ENCODE data around the gene ANGPTL8.

ANGPTL8 gene

DNA sequence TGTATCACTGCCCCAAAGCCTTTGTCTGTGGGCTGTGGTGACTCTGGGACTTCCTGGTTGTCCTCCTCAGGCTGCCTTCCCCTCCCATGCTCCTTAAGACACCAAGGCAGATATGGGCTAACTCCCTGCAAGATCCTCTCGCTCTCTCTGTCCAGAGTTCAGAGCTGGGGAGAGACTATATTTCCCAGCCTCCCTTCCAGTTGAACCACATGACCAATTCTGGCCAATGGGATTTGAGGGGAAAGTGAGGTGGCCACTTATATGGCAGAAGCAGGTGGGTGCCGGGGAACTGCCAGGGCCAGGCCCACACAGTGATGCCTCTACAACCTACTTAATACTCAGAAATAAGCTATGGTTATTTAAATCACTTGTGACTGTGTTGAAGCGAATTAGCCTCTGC lies 16.2 kb upstream of the ANGPTL8 start:
- Histone ChIP-seq H3K27me3 (ENCODE audit: control insufficient read depth in 3 of 3, insufficient read depth in 3 of 3, low read depth in 1 of 3, low read length in 3 of 3) (no peaks in the 10 kb centered on the region), H2BK5ac (ENCODE audit: low read length) (no peak overlapping the region), H3K23ac (ENCODE audit: low read depth, low read length, poor library complexity) (no peak overlapping the region), H3K79me1 (ENCODE audit: low read depth, low read length) (no peaks in the 10 kb centered on the region), H4K8ac (ENCODE audit: low read depth, low read length) (no peak overlapping the region), H3K27ac (replicated peaks; ENCODE audit: low read length) (no peak overlapping the region), H2AK5ac (ENCODE audit: low read depth, low read length) (no peak overlapping the region), H2BK12ac (ENCODE audit: low read length) (no peak overlapping the region), H3K4me3 (ENCODE audit: low read length in 2 of 2) (no peak overlapping the region), H3K18ac (ENCODE audit: low read length) (no peak overlapping the region), H2BK15ac (ENCODE audit: low read length) (no peak overlapping the region), H3K14ac (ENCODE audit: low read length) (no peak overlapping the region), H3K4me1 (ENCODE audit: control insufficient read depth in 2 of 2, insufficient read depth in 1 of 2, low read depth in 1 of 2, low read length in 2 of 2) (no peaks in the 10 kb centered on the region), H2BK120ac (ENCODE audit: low read depth, low read length) (no peak overlapping the region), H4K91ac (ENCODE audit: low read depth, low read length, poor library complexity) (no peak overlapping the region), H3K4ac (ENCODE audit: low read length) (no peak overlapping the region), H2AFZ (ENCODE audit: low read length) (no peak overlapping the region), H3K4me2 (ENCODE audit: insufficient read depth, low read length, poor library complexity, severe bottlenecking) (no peak overlapping the region), H3K9me3 (replicated peaks in 1 of 2; ENCODE audit: control insufficient read depth in 2 of 2, insufficient read depth in 1 of 2, low read depth in 1 of 2, low read length in 2 of 2) (peaks cover 11 to 18% of the 10 kb centered on the region in 2 donors), H3K9ac (ENCODE audit: low read depth, low read length, poor library complexity) (no peak overlapping the region), H3K36me3 (replicated peaks in 1 of 2; ENCODE audit: control insufficient read depth in 2 of 2, insufficient read depth in 2 of 2, low read length in 2 of 2) (peaks cover 14 to 79% of the 10 kb centered on the region in 2 donors)
- no CpG with 5 or more reads among the region's 3 CpGs for WGBS, 2 donors (ENCODE audit: extremely low coverage in 2 of 2, insufficient read length in 2 of 2, insufficient replicate concordance in 1 of 2)
- no peak for DNase-seq (ENCODE audit: low spot score)

DNA sequence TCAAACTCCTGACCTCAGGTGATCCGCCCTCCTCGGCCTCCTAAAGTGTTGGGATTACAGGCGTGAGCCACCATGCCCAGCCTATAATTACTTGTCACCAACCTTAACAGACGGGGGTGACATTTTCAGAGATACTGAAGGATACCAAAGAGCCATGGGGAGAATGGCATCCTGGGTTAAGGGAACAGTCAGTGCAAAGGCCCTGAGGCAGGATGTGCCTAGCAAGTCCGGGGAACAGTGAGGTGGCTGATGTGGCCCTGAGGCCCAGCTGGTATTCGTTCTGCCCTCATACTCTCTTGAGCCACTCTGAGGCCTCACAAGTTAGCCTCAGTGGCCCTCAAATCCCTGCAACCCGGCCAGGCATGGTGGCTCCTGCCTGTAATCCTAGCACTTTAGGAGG lies 15.0 kb upstream of the ANGPTL8 start:
- Histone ChIP-seq H3K9me3 (replicated peaks in 1 of 2; ENCODE audit: control insufficient read depth in 2 of 2, insufficient read depth in 1 of 2, low read depth in 1 of 2, low read length in 2 of 2) (peaks cover 11 to 18% of the 10 kb centered on the region in 2 donors), H3K27me3 (ENCODE audit: control insufficient read depth in 3 of 3, insufficient read depth in 3 of 3, low read depth in 1 of 3, low read length in 3 of 3) (no peaks in the 10 kb centered on the region), H3K4me2 (ENCODE audit: insufficient read depth, low read length, poor library complexity, severe bottlenecking) (no peak overlapping the region), H2BK15ac (ENCODE audit: low read length) (no peak overlapping the region), H2BK12ac (ENCODE audit: low read length) (no peak overlapping the region), H2BK120ac (ENCODE audit: low read depth, low read length) (no peak overlapping the region), H3K27ac (replicated peaks; ENCODE audit: low read length) (no peak overlapping the region), H3K9ac (ENCODE audit: low read depth, low read length, poor library complexity) (no peak overlapping the region), H4K8ac (ENCODE audit: low read depth, low read length) (no peak overlapping the region), H3K4me1 (ENCODE audit: control insufficient read depth in 2 of 2, insufficient read depth in 1 of 2, low read depth in 1 of 2, low read length in 2 of 2) (peaks cover 0 to 6% of the 10 kb centered on the region in 2 donors), H3K18ac (ENCODE audit: low read length) (no peak overlapping the region), H3K79me1 (ENCODE audit: low read depth, low read length) (no peaks in the 10 kb centered on the region), H3K4ac (ENCODE audit: low read length) (no peak overlapping the region), H2AFZ (ENCODE audit: low read length) (no peak overlapping the region), H2BK5ac (ENCODE audit: low read length) (no peak overlapping the region), H3K36me3 (replicated peaks in 1 of 2; ENCODE audit: control insufficient read depth in 2 of 2, insufficient read depth in 2 of 2, low read length in 2 of 2) (peaks cover 14 to 74% of the 10 kb centered on the region in 2 donors), H4K91ac (ENCODE audit: low read depth, low read length, poor library complexity) (no peak overlapping the region), H2AK5ac (ENCODE audit: low read depth, low read length) (no peak overlapping the region), H3K14ac (ENCODE audit: low read length) (no peak overlapping the region), H3K23ac (ENCODE audit: low read depth, low read length, poor library complexity) (no peak overlapping the region), H3K4me3 (ENCODE audit: low read length in 2 of 2) (no peak overlapping the region)
- WGBS, 2 donors (ENCODE audit: extremely low coverage in 2 of 2, insufficient read length in 2 of 2, insufficient replicate concordance in 1 of 2): no CpG with 5 or more reads among the region's 7 CpGs
- DNase-seq (ENCODE audit: low spot score): no peak

DNA sequence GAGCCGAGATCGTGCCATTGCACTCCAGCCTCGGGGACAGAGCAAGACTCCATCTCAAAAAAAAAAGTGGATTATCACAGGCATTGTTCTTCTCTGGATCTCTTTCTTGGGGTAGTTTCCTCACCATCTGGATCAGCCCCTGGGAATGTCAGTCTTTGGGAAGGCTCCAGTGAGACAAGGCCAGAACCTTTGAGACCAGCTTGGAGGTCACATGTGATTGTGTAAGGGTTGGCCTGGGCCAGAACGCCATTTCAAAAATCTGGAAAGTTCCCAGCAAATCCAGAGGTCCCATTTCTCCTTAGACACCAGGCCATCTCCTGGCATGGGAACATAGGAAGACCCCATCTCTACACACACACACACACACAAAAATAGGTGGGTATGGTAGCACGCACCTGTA lies 14.2 kb upstream of the ANGPTL8 start:
- H3K9ac ChIP-seq (ENCODE audit: low read depth, low read length, poor library complexity): no peak overlapping the region
- no peak overlapping the region for H2BK120ac ChIP-seq (ENCODE audit: low read depth, low read length)
- no peak overlapping the region for H3K4me3 ChIP-seq (ENCODE audit: low read length in 2 of 2)
- no peaks in the 10 kb centered on the region for H3K79me1 ChIP-seq (ENCODE audit: low read depth, low read length)
- H3K4me1 ChIP-seq (ENCODE audit: control insufficient read depth in 2 of 2, insufficient read depth in 1 of 2, low read depth in 1 of 2, low read length in 2 of 2): peaks cover 0 to 6% of the 10 kb centered on the region in 2 donors
- no CpG with 5 or more reads among the region's 5 CpGs for WGBS, 2 donors (ENCODE audit: extremely low coverage in 2 of 2, insufficient read length in 2 of 2, insufficient replicate concordance in 1 of 2)
- H3K36me3 ChIP-seq (replicated peaks in 1 of 2; ENCODE audit: control insufficient read depth in 2 of 2, insufficient read depth in 2 of 2, low read length in 2 of 2): peaks cover 14 to 68% of the 10 kb centered on the region in 2 donors
- H3K4me2 ChIP-seq (ENCODE audit: insufficient read depth, low read length, poor library complexity, severe bottlenecking): no peak overlapping the region
- H4K8ac ChIP-seq (ENCODE audit: low read depth, low read length): no peak overlapping the region
- no peak overlapping the region for H4K91ac ChIP-seq (ENCODE audit: low read depth, low read length, poor library complexity)
- H3K27ac ChIP-seq (replicated peaks; ENCODE audit: low read length): no peak overlapping the region
- no peak overlapping the region for H2BK5ac ChIP-seq (ENCODE audit: low read length)
- H3K18ac ChIP-seq (ENCODE audit: low read length): no peak overlapping the region
- no peak overlapping the region for H3K4ac ChIP-seq (ENCODE audit: low read length)
- H2BK15ac ChIP-seq (ENCODE audit: low read length): no peak overlapping the region
- H3K27me3 ChIP-seq (ENCODE audit: control insufficient read depth in 3 of 3, insufficient read depth in 3 of 3, low read depth in 1 of 3, low read length in 3 of 3): no peaks in the 10 kb centered on the region
- H2AFZ ChIP-seq (ENCODE audit: low read length): no peak overlapping the region
- H3K14ac ChIP-seq (ENCODE audit: low read length): no peak overlapping the region
- no peak overlapping the region for H2AK5ac ChIP-seq (ENCODE audit: low read depth, low read length)
- no peak for DNase-seq (ENCODE audit: low spot score)
- no peak overlapping the region for H2BK12ac ChIP-seq (ENCODE audit: low read length)
- no peak overlapping the region for H3K23ac ChIP-seq (ENCODE audit: low read depth, low read length, poor library complexity)
- peaks cover 9 to 17% of the 10 kb centered on the region in 2 donors for H3K9me3 ChIP-seq (replicated peaks in 1 of 2; ENCODE audit: control insufficient read depth in 2 of 2, insufficient read depth in 1 of 2, low read depth in 1 of 2, low read length in 2 of 2)

DNA sequence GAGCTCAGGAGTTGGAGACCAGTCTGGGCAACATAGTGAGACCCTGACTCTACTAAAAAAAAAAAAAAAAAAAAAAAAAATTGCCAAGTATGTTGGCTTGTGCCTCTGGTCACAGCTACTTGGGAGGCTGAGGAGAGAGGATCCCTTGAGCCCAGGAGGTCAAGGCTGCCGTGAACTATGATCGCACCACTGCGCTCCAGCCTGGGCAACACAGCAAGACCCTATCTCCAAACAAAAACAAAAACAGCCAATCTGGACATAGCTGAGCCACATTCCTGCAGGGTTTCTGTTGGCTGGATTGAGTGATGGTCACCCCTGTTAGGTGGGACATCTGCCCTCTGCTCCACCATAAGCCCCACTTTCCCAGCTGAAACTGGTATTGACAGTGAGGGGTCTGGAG lies 13.6 kb upstream of the ANGPTL8 start:
- no peak overlapping the region for H3K18ac ChIP-seq (ENCODE audit: low read length)
- no peak overlapping the region for H2BK120ac ChIP-seq (ENCODE audit: low read depth, low read length)
- no peak overlapping the region for H3K4ac ChIP-seq (ENCODE audit: low read length)
- H3K9me3 ChIP-seq (replicated peaks in 1 of 2; ENCODE audit: control insufficient read depth in 2 of 2, insufficient read depth in 1 of 2, low read depth in 1 of 2, low read length in 2 of 2): peaks cover 10 to 14% of the 10 kb centered on the region in 2 donors
- H3K27ac ChIP-seq (replicated peaks; ENCODE audit: low read length): no peak overlapping the region
- peaks cover 0 to 6% of the 10 kb centered on the region in 2 donors for H3K4me1 ChIP-seq (ENCODE audit: control insufficient read depth in 2 of 2, insufficient read depth in 1 of 2, low read depth in 1 of 2, low read length in 2 of 2)
- H2AFZ ChIP-seq (ENCODE audit: low read length): no peak overlapping the region
- no peak overlapping the region for H2AK5ac ChIP-seq (ENCODE audit: low read depth, low read length)
- DNase-seq (ENCODE audit: low spot score): no peak
- H3K9ac ChIP-seq (ENCODE audit: low read depth, low read length, poor library complexity): no peak overlapping the region
- no peak overlapping the region for H3K4me3 ChIP-seq (ENCODE audit: low read length in 2 of 2)
- H3K14ac ChIP-seq (ENCODE audit: low read length): no peak overlapping the region
- no peaks in the 10 kb centered on the region for H3K79me1 ChIP-seq (ENCODE audit: low read depth, low read length)
- no peaks in the 10 kb centered on the region for H3K27me3 ChIP-seq (ENCODE audit: control insufficient read depth in 3 of 3, insufficient read depth in 3 of 3, low read depth in 1 of 3, low read length in 3 of 3)
- no peak overlapping the region for H4K91ac ChIP-seq (ENCODE audit: low read depth, low read length, poor library complexity)
- no peak overlapping the region for H3K23ac ChIP-seq (ENCODE audit: low read depth, low read length, poor library complexity)
- no peak overlapping the region for H3K4me2 ChIP-seq (ENCODE audit: insufficient read depth, low read length, poor library complexity, severe bottlenecking)
- WGBS, 2 donors (ENCODE audit: extremely low coverage in 2 of 2, insufficient read length in 2 of 2, insufficient replicate concordance in 1 of 2): no CpG with 5 or more reads among the region's 3 CpGs
- peaks cover 14 to 70% of the 10 kb centered on the region in 2 donors for H3K36me3 ChIP-seq (replicated peaks in 1 of 2; ENCODE audit: control insufficient read depth in 2 of 2, insufficient read depth in 2 of 2, low read length in 2 of 2)
- H2BK5ac ChIP-seq (ENCODE audit: low read length): no peak overlapping the region
- no peak overlapping the region for H4K8ac ChIP-seq (ENCODE audit: low read depth, low read length)
- H2BK12ac ChIP-seq (ENCODE audit: low read length): no peak overlapping the region
- no peak overlapping the region for H2BK15ac ChIP-seq (ENCODE audit: low read length)
